Loucy (cell line): Measurements from ENCODE around the gene CCDC167.

Source experiments
- H2AFZ ChIP-seq: fragments of 200-600 bp; sonication (generic); 2 replicates; pipeline ENCODE4 v1.6.0; 2016; ENCODE audit warnings: antibody characterized with exemption, mild to moderate bottlenecking, low read length, moderate library complexity
- H3F3A ChIP-seq: fragments of 200-600 bp; 2 replicates; pipeline ENCODE4 v1.6.0; 2016; ENCODE audit warnings: antibody characterized with exemption, low read depth, mild to moderate bottlenecking
- H3K27me3 ChIP-seq: fragments of 200-600 bp; sonication (generic); 2 replicates; pipeline ENCODE4 v1.6.1; 2014; ENCODE audit warnings: low read length, mild to moderate bottlenecking; ENCODE audit not compliant: insufficient read depth, poor library complexity, severe bottlenecking
- H3K36me3 ChIP-seq: fragments of 200-600 bp; sonication (generic); 2 replicates; pipeline ENCODE4 v1.6.1; 2016; ENCODE audit warnings: low read length; ENCODE audit not compliant: insufficient read depth
- H3K4me1 ChIP-seq: fragments of 200-600 bp; sonication (generic); 2 replicates; pipeline ENCODE4 v1.5.1; 2014; ENCODE audit warnings: low read length, mild to moderate bottlenecking; ENCODE audit not compliant: insufficient read depth, poor library complexity, severe bottlenecking
- H3K4me2 ChIP-seq: fragments of 200-600 bp; sonication (generic); 2 replicates; pipeline ENCODE4 v1.6.0; 2014; ENCODE audit warnings: antibody characterized with exemption, low read length, low read depth, mild to moderate bottlenecking; ENCODE audit not compliant: poor library complexity, severe bottlenecking
- H3K4me3 ChIP-seq: fragments of 200-600 bp; sonication (generic); 2 replicates; pipeline ENCODE4 v1.5.1; 2014; ENCODE audit warnings: low read length, mild to moderate bottlenecking, mixed read lengths; ENCODE audit not compliant: poor library complexity, severe bottlenecking
- H3K79me2 ChIP-seq: fragments of 200-600 bp; sonication (generic); 2 replicates; pipeline ENCODE4 v1.6.1; 2014; ENCODE audit warnings: low read length; ENCODE audit not compliant: insufficient read depth
- H3K9ac ChIP-seq: fragments of 200-600 bp; sonication (generic); 2 replicates; pipeline ENCODE4 v1.6.0; 2014; ENCODE audit warnings: mild to moderate bottlenecking, low read depth, low read length, moderate library complexity; ENCODE audit not compliant: poor library complexity, severe bottlenecking
- H3K9me2 ChIP-seq: fragments of 200-600 bp; sonication (generic); replicated peaks from 2 replicates; pipeline ENCODE4 v1.6.1; 2016; ENCODE audit warnings: low read depth, low read length, mixed read lengths
- H3K9me3 ChIP-seq: fragments of 200-600 bp; sonication (generic); 2 replicates; pipeline ENCODE4 v1.6.1; 2014; ENCODE audit warnings: mild to moderate bottlenecking, antibody characterized with exemption, low read length, low read depth; ENCODE audit not compliant: insufficient read depth
- H4K20me1 ChIP-seq: fragments of 200-600 bp; sonication (generic); 2 replicates; pipeline ENCODE4 v1.6.0; 2014; ENCODE audit warnings: antibody characterized with exemption, low read length, mild to moderate bottlenecking; ENCODE audit not compliant: insufficient read depth, poor library complexity, severe bottlenecking
- EZH2phosphoT487 ChIP-seq: fragments of 200-600 bp; IDR thresholded peaks from 2 replicates; pipeline ENCODE4 v1.6.1; 2018; ENCODE audit warnings: antibody characterized with exemption, mild to moderate bottlenecking, moderate library complexity, borderline replicate concordance
- TF ChIP-seq, protein P1 (sequence below): fragments of 200-600 bp; sonication (generic); conservative IDR thresholded peaks from 2 replicates; pipeline ENCODE4 v1.5.1; 2014; ENCODE audit warnings: mild to moderate bottlenecking, antibody characterized with exemption, low read length

The CCDC167 gene

DNA sequence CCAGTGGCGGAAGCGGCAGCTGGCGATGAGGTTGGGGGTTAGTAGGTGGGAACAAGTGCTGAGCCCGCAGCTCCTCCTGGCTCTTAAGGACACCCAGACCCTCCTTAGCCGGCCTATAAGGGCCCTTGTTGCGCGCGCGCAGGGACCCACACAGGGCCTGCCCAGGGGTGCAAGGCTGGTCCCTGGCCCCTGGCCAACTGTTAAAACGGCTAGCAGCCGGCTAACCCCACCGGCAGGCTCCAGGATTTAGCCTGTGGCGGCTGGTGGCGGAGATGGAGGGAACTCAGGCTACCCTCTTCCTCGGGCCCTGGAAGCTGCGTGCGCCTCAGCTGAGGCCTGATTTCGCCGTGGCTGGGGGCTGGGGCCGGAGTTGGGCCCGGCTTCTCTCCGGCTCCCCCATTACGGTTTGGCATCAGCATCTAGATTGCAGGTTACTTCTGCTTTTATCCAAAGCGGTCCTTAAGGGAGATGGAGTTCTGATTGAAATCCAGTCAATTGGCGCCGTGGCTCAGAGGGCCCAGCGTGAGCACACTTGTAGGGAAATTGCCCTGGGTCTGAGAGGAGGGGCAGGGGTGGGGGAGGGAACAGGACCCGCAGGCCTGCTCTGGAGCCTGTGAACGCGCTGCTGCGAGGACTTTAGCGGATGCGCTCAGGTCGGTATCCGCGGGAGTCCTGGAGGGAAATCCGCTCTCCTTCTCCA, 36.9 kb upstream of the CCDC167 start:
- Histone ChIP-seq H3K27me3 (no peaks in the 10 kb centered on the region), H3K9me3 (no peaks in the 10 kb centered on the region), H3K36me3 (no peaks in the 10 kb centered on the region), H3F3A (no peaks in the 10 kb centered on the region), H3K4me3 (no peak overlapping the region), H2AFZ (no peak overlapping the region), H3K79me2 (no peaks in the 10 kb centered on the region), H3K4me1 (no peaks in the 10 kb centered on the region), H3K4me2 (no peak overlapping the region), H3K9me2 (no peaks in the 10 kb centered on the region), H3K9ac (no peak overlapping the region), H4K20me1 (no peaks in the 10 kb centered on the region)
- TF ChIP-seq, protein P1, sequence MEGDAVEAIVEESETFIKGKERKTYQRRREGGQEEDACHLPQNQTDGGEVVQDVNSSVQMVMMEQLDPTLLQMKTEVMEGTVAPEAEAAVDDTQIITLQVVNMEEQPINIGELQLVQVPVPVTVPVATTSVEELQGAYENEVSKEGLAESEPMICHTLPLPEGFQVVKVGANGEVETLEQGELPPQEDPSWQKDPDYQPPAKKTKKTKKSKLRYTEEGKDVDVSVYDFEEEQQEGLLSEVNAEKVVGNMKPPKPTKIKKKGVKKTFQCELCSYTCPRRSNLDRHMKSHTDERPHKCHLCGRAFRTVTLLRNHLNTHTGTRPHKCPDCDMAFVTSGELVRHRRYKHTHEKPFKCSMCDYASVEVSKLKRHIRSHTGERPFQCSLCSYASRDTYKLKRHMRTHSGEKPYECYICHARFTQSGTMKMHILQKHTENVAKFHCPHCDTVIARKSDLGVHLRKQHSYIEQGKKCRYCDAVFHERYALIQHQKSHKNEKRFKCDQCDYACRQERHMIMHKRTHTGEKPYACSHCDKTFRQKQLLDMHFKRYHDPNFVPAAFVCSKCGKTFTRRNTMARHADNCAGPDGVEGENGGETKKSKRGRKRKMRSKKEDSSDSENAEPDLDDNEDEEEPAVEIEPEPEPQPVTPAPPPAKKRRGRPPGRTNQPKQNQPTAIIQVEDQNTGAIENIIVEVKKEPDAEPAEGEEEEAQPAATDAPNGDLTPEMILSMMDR: no peak
- no peak for TF ChIP-seq EZH2phosphoT487

DNA sequence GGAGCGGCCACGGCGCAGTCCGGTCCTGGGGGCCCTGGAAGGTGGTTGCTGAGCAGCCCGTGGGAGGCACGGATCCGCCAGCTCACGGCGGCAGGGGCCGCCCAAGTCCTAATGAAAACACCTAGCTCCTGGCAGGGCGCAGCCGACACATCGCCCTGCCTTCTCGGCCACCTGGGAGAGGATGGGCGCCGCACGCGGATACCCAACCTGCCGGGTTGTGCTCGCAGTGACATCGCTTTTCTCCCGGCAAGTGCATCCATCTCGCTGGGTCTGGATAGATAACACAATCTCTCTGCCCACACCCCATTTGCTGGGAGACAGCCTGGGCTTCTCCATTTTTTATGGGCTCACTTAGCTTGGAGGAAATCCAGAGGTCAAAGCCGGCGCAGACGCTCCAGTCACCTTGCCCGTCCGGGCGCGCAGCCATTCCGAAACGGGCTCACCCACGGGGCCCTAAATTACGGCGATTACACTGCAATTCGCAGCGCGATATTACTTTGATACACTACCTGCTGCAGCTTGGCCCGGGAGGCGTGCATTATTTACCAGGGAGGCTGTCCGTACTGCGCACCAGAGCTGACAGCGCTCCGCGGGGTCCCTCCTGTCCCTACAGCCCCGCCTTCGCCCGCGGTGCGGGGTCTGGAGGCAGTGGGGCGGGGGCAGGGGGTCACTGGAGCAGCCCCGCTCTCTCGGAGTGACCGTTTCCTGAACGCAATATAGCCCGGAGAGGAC, 36.2 kb upstream of the CCDC167 start:
- H3K36me3 ChIP-seq: no peaks in the 10 kb centered on the region
- no peaks in the 10 kb centered on the region for H4K20me1 ChIP-seq
- no peaks in the 10 kb centered on the region for H3F3A ChIP-seq
- H3K9ac ChIP-seq: no peak overlapping the region
- H3K4me3 ChIP-seq: no peak overlapping the region
- no peaks in the 10 kb centered on the region for H3K9me3 ChIP-seq
- no peak overlapping the region for H2AFZ ChIP-seq
- no peaks in the 10 kb centered on the region for H3K27me3 ChIP-seq
- H3K4me1 ChIP-seq: no peaks in the 10 kb centered on the region
- no peaks in the 10 kb centered on the region for H3K9me2 ChIP-seq
- H3K4me2 ChIP-seq: no peak overlapping the region
- no peak for TF ChIP-seq EZH2phosphoT487
- TF ChIP-seq, protein P1: no peak
- H3K79me2 ChIP-seq: no peaks in the 10 kb centered on the region

DNA sequence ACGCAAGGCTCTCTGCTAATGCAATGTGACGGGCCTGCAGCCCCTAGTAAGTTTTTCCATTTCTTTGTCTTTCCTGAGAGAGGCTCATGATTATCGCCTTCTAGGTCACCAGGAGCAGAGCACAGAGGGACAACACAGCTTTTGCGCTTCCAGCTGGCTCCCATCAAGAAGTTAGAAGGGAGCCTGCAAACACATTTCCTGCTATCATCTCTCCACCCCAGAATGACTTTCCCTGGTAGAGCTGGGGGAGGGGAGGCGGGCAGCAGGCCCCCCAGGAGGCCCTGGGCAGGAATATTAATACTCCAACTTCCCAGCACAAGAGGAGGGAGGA, 35.7 kb upstream of the CCDC167 start:
- no peaks in the 10 kb centered on the region for H3K4me1 ChIP-seq
- no peak overlapping the region for H3K9ac ChIP-seq
- H3F3A ChIP-seq: no peaks in the 10 kb centered on the region
- no peak overlapping the region for H3K4me2 ChIP-seq
- H3K9me2 ChIP-seq: no peaks in the 10 kb centered on the region
- no peaks in the 10 kb centered on the region for H3K36me3 ChIP-seq
- H2AFZ ChIP-seq: no peak overlapping the region
- TF ChIP-seq EZH2phosphoT487: no peak
- TF ChIP-seq, protein P1: no peak
- H3K27me3 ChIP-seq: no peaks in the 10 kb centered on the region
- H4K20me1 ChIP-seq: no peaks in the 10 kb centered on the region
- H3K4me3 ChIP-seq: no peak overlapping the region
- no peaks in the 10 kb centered on the region for H3K9me3 ChIP-seq
- no peaks in the 10 kb centered on the region for H3K79me2 ChIP-seq
